ENCODE measurements around the gene C12orf43. TPM values are rescaled to one million over a fixed set of nuclear protein-coding genes. Genes with fewer than 3 reads are reported as not detected.

Gene C12orf43
- total RNA-seq, 1 experiment from 2014 or later: 35.4 TPM

DNA sequence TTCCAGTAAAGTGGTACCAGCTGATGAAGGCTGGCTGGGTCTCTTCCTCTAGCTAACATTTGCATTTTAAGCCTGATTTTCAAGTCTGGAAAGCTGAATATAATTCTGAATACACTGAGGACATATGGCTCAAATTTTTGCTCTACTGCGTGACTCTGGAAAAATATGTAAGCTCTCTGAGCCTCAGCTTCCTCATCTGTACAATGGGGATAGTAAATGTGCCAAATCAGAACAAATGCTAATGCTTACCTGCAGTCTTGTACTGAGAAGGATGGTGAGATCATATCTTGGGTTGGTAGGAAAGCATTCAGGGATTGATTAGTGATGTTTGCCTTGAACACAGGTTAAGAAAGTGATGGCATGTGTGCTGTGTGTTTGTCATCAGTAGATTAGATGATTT is 23.3 kb downstream of the C12orf43 start:
- BruUV-seq (replicated peaks): no TSS peak
- Histone ChIP-seq H3F3A (ENCODE audit: low read length, unreplicated experiment) (no peaks in the 10 kb centered on the region), H4K20me1 (ENCODE audit: low read length) (no peaks in the 10 kb centered on the region), H3K4me2 (ENCODE audit: low read length) (no peak overlapping the region), H3K9ac (ENCODE audit: low read length) (no peak overlapping the region), H3K4me3 (ENCODE audit: low read length) (no peak overlapping the region), H2AFZ (ENCODE audit: low read length) (no peak overlapping the region), H3K36me3 (ENCODE audit: low read depth, low read length) (no peaks in the 10 kb centered on the region), H3K4me1 (ENCODE audit: insufficient read depth, low read length) (no peaks in the 10 kb centered on the region), H3K79me2 (ENCODE audit: low read length) (no peaks in the 10 kb centered on the region), H3K27me3 (ENCODE audit: low read length) (no peaks in the 10 kb centered on the region), H3K27ac (ENCODE audit: low read length) (no peak overlapping the region), H3K9me3 (ENCODE audit: low read length) (no peaks in the 10 kb centered on the region), H3K9me2 (replicated peaks; ENCODE audit: low read length) (no peaks in the 10 kb centered on the region; the same call in 1 of the 2 replicates)
- ChIA-PET POLR2A (ENCODE audit: unreplicated experiment) (no interaction called here), CTCF (no interaction called here)
- ATAC-seq: no peak
- TF ChIP-seq, protein P1, sequence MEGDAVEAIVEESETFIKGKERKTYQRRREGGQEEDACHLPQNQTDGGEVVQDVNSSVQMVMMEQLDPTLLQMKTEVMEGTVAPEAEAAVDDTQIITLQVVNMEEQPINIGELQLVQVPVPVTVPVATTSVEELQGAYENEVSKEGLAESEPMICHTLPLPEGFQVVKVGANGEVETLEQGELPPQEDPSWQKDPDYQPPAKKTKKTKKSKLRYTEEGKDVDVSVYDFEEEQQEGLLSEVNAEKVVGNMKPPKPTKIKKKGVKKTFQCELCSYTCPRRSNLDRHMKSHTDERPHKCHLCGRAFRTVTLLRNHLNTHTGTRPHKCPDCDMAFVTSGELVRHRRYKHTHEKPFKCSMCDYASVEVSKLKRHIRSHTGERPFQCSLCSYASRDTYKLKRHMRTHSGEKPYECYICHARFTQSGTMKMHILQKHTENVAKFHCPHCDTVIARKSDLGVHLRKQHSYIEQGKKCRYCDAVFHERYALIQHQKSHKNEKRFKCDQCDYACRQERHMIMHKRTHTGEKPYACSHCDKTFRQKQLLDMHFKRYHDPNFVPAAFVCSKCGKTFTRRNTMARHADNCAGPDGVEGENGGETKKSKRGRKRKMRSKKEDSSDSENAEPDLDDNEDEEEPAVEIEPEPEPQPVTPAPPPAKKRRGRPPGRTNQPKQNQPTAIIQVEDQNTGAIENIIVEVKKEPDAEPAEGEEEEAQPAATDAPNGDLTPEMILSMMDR (conservative IDR thresholded peaks at IDR 0.05; ENCODE audit: low read depth, low read length): no peak
- TF ChIP-seq EZH2phosphoT487 (IDR thresholded peaks at IDR 0.05; ENCODE audit: borderline replicate concordance, low read length) (no peak), EZH2 (IDR thresholded peaks at IDR 0.05; ENCODE audit: low read length, unreplicated experiment) (no peak)
- no peak for DNase-seq
- intact Hi-C loops (cut with micrococcal nuclease): no loop called here

GRCh38 chr12:120991965-120992364 is 24.3 kb downstream of the C12orf43 start:
- H3K79me2 ChIP-seq (ENCODE audit: low read length): no peaks in the 10 kb centered on the region
- no peaks in the 10 kb centered on the region for H3K4me1 ChIP-seq (ENCODE audit: insufficient read depth, low read length)
- DNase-seq: no peak
- H3K36me3 ChIP-seq (ENCODE audit: low read depth, low read length): no peaks in the 10 kb centered on the region
- no peaks in the 10 kb centered on the region for H3K27me3 ChIP-seq (ENCODE audit: low read length)
- no peaks in the 10 kb centered on the region for H3K9me3 ChIP-seq (ENCODE audit: low read length)
- POLR2A ChIA-PET (ENCODE audit: unreplicated experiment): no interaction called here
- no peak overlapping the region for H3K4me3 ChIP-seq (ENCODE audit: low read length)
- intact Hi-C loops (cut with micrococcal nuclease): no loop called here
- CTCF ChIA-PET: no interaction called here
- H4K20me1 ChIP-seq (ENCODE audit: low read length): no peaks in the 10 kb centered on the region
- H3K4me2 ChIP-seq (ENCODE audit: low read length): no peak overlapping the region
- no peak for ATAC-seq
- TF ChIP-seq EZH2phosphoT487 (IDR thresholded peaks at IDR 0.05; ENCODE audit: borderline replicate concordance, low read length): no peak
- no peaks in the 10 kb centered on the region; the same call in 1 of the 2 replicates for H3K9me2 ChIP-seq (replicated peaks; ENCODE audit: low read length)
- H3F3A ChIP-seq (ENCODE audit: low read length, unreplicated experiment): no peaks in the 10 kb centered on the region
- H3K27ac ChIP-seq (ENCODE audit: low read length): no peak overlapping the region
- H3K9ac ChIP-seq (ENCODE audit: low read length): no peak overlapping the region
- H2AFZ ChIP-seq (ENCODE audit: low read length): no peak overlapping the region
- no TSS peak for BruUV-seq (replicated peaks)

DNA sequence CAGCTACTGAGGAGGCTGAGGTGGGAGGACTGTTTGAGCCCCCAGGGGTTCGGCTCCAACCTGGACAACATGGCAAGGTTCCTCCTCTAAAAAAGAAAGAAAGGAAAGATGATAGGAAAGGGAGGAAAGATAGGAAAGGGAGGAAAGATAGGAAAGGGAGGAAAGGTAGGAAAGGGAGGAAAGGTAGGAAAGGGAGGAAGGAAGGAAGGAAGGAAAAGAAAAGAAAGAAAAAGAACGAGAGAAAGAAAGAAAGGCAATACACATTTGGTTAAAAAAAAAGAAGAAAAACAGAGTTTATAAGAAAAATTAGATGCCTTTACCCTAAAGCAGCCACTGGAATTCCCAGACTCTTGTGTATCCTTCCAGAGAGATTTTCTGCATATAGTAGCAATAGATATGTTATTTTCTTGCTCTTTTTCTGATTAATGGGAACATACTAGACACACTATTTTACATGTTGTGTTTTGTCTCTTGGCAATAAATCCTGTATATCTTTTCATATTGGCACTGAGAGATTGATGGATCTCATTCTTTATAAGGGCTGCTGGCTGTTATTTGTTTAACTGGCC is 25.7 kb downstream of the C12orf43 start:
- Histone ChIP-seq H3K9me2 (replicated peaks; ENCODE audit: low read length) (no peaks in the 10 kb centered on the region; the same call in 1 of the 2 replicates), H3K79me2 (ENCODE audit: low read length) (no peaks in the 10 kb centered on the region), H4K20me1 (ENCODE audit: low read length) (no peaks in the 10 kb centered on the region), H3F3A (ENCODE audit: low read length, unreplicated experiment) (no peaks in the 10 kb centered on the region), H3K27me3 (ENCODE audit: low read length) (no peaks in the 10 kb centered on the region), H3K4me1 (ENCODE audit: insufficient read depth, low read length) (no peaks in the 10 kb centered on the region), H3K4me3 (ENCODE audit: low read length) (no peak overlapping the region), H3K36me3 (ENCODE audit: low read depth, low read length) (no peaks in the 10 kb centered on the region), H3K9me3 (ENCODE audit: low read length) (no peaks in the 10 kb centered on the region), H3K4me2 (ENCODE audit: low read length) (no peak overlapping the region), H3K9ac (ENCODE audit: low read length) (no peak overlapping the region), H3K27ac (ENCODE audit: low read length) (no peak overlapping the region), H2AFZ (ENCODE audit: low read length) (no peak overlapping the region)
- intact Hi-C loops (cut with micrococcal nuclease): no loop called here
- ATAC-seq: no peak
- POLR2A ChIA-PET (ENCODE audit: unreplicated experiment): no interaction called here
- CTCF ChIA-PET: no interaction called here
- DNase-seq: no peak
- no TSS peak for BruUV-seq (replicated peaks)
- no peak for TF ChIP-seq EZH2phosphoT487 (IDR thresholded peaks at IDR 0.05; ENCODE audit: borderline replicate concordance, low read length)
- TF ChIP-seq EZH2 (IDR thresholded peaks at IDR 0.05; ENCODE audit: low read length, unreplicated experiment): no peak
- TF ChIP-seq, protein P1 (conservative IDR thresholded peaks at IDR 0.05; ENCODE audit: low read depth, low read length): no peak
